ENCODE measurements around the gene ZNF573. TPM values are rescaled to one million over a fixed set of nuclear protein-coding genes. Genes with fewer than 3 reads are reported as not detected.
A peak's percentile ranks its signal among the peaks of the same experiment; 100 is the strongest.

ZNF573 gene
- total and polyA plus RNA-seq, 2 of the 13 experiments (the other 11 are each of a cell fraction or from before 2014, with no cell fraction given) = 3.1 to 9.3 TPM

- no peak for TF ChIP-seq RERE (CRISPR knock-in tag; IDR thresholded peaks at IDR 0.05; ENCODE audit: low read depth)
- TF ChIP-seq ZNF331 (CRISPR knock-in tag; IDR thresholded peaks at IDR 0.05) = no peak; the same call in 1 of the 2 replicates
- 0 out of 2 replicates have a peak, but pooled peaks have one; percentile 47 for TF ChIP-seq PAX8 (CRISPR knock-in tag; IDR thresholded peaks at IDR 0.05; ENCODE audit: borderline replicate concordance)
- peak; percentile 81 for TF ChIP-seq ZFX (CRISPR knock-in tag; IDR thresholded peaks at IDR 0.05; ENCODE audit: low read depth)
- 0 out of 2 replicates have a peak, but pooled peaks have one; percentile 17 for TF ChIP-seq CEBPG (CRISPR knock-in tag; IDR thresholded peaks at IDR 0.05)
- TF ChIP-seq ZNF431 (CRISPR knock-in tag; IDR thresholded peaks at IDR 0.05; ENCODE audit: borderline replicate concordance, low read depth) = peak; percentile 52; the same call in 1 of the 2 replicates
- TF ChIP-seq ESRRA (CRISPR knock-in tag; IDR thresholded peaks at IDR 0.05; ENCODE audit: low read depth) = 0 out of 2 replicates have a peak, but pooled peaks have one; percentile 29
- TF ChIP-seq ZSCAN5A (CRISPR knock-in tag; IDR thresholded peaks at IDR 0.05; ENCODE audit: borderline replicate concordance) = no peak; the same call in 1 of the 2 replicates
- no peak for TF ChIP-seq SNAPC2 (CRISPR knock-in tag; IDR thresholded peaks at IDR 0.05)
- TF ChIP-seq SMARCE1 (IDR thresholded peaks at IDR 0.05; ENCODE audit: borderline replicate concordance) = no peak
- no peak for TF ChIP-seq ZNF282 (IDR thresholded peaks at IDR 0.05; ENCODE audit: partially characterized antibody)
- peak; percentile 51; the same call in 1 of the 2 replicates for TF ChIP-seq ZNF414 (CRISPR knock-in tag; IDR thresholded peaks at IDR 0.05)
- no peak for TF ChIP-seq ZNF570 (CRISPR knock-in tag; IDR thresholded peaks at IDR 0.05; ENCODE audit: borderline replicate concordance)
- peak; percentile 60; the same call in 1 of the 2 replicates for TF ChIP-seq YEATS2 (CRISPR knock-in tag; IDR thresholded peaks at IDR 0.05; ENCODE audit: borderline replicate concordance)
- no peak for TF ChIP-seq PTBP1 (IDR thresholded peaks at IDR 0.05; ENCODE audit: low read depth, low read length, poor library complexity, severe bottlenecking)
- TF ChIP-seq MLLT10 (CRISPR knock-in tag; IDR thresholded peaks at IDR 0.05) = no peak
- no peak for TF ChIP-seq ZNF138 (CRISPR knock-in tag; IDR thresholded peaks at IDR 0.05; ENCODE audit: low read depth)
- TF ChIP-seq BRF2 (CRISPR knock-in tag; IDR thresholded peaks at IDR 0.05) = no peak
- no peak for TF ChIP-seq ZNF432 (CRISPR knock-in tag; IDR thresholded peaks at IDR 0.05; ENCODE audit: borderline replicate concordance)
- TF ChIP-seq ZNF263 (CRISPR knock-in tag; IDR thresholded peaks at IDR 0.05) = 0 out of 2 replicates have a peak, but pooled peaks have one; percentile 24
These were observed at the start of gene ZNF573 (continued) for GRCh38 chr19:37779127-37780005.

Measured in HepG2 (cell line).